ENCODE data around the gene FER.
"Not testable (repeated sequence)": the region's sequence is repeated elsewhere in the genome, so short reads cannot be mapped to it uniquely, and the experiment has no call there.

FER gene

GRCh38 chr5:108966910-108967309, 219.2 kb downstream of the FER start:
- no peak for TF ChIP-seq CTCF (conservative IDR thresholded peaks at IDR 0.05; ENCODE audit: control insufficient read depth, insufficient read depth, low read depth, low read length)
- H3K4me3 ChIP-seq (ENCODE audit: control insufficient read depth, low read depth, low read length), result no peak overlapping the region
- DNase-seq (ENCODE audit: low read depth), result no peak

- no peak for DNase-seq (ENCODE audit: low read depth)
- no peak overlapping the region for H3K4me3 ChIP-seq (ENCODE audit: control insufficient read depth, low read depth, low read length)
- no peak for TF ChIP-seq CTCF (conservative IDR thresholded peaks at IDR 0.05; ENCODE audit: control insufficient read depth, insufficient read depth, low read depth, low read length)
These were observed 226.9 kb downstream of the FER start for GRCh38 chr5:108974594-108974993.

- no peak for TF ChIP-seq CTCF (conservative IDR thresholded peaks at IDR 0.05; ENCODE audit: control insufficient read depth, insufficient read depth, low read depth, low read length)
- H3K4me3 ChIP-seq (ENCODE audit: control insufficient read depth, low read depth, low read length), result no peak overlapping the region
- no peak for DNase-seq (ENCODE audit: low read depth)
These were observed 228.0 kb downstream of the FER start for GRCh38 chr5:108975697-108976096.

GRCh38 chr5:108983461-108984092, 235.9 kb downstream of the FER start:
- peak; percentile 63 for DNase-seq (ENCODE audit: low read depth)
- H3K4me3 ChIP-seq (ENCODE audit: control insufficient read depth, low read depth, low read length), result no peak overlapping the region
- no peak for TF ChIP-seq CTCF (conservative IDR thresholded peaks at IDR 0.05; ENCODE audit: control insufficient read depth, insufficient read depth, low read depth, low read length)

GRCh38 chr5:108989761-108990392, 242.2 kb downstream of the FER start:
- DNase-seq (ENCODE audit: low read depth), result peak; percentile 16
- TF ChIP-seq CTCF (conservative IDR thresholded peaks at IDR 0.05; ENCODE audit: control insufficient read depth, insufficient read depth, low read depth, low read length), result no peak
- no peak overlapping the region for H3K4me3 ChIP-seq (ENCODE audit: control insufficient read depth, low read depth, low read length)

- not testable (repeated sequence) for H3K4me3 ChIP-seq (ENCODE audit: control insufficient read depth, low read depth, low read length); DNase-seq (ENCODE audit: low read depth)
These were observed 244.8 kb downstream of the FER start for GRCh38 chr5:108992396-108993085.

GRCh38 chr5:108993440-108993839, 245.7 kb downstream of the FER start:
- not testable (repeated sequence) for DNase-seq (ENCODE audit: low read depth)

More at GRCh38 chr5:108993440-108993839, 245.7 kb downstream of the FER start:
- not testable (repeated sequence) for H3K4me3 ChIP-seq (ENCODE audit: control insufficient read depth, low read depth, low read length)
